GM21528 (cell line): Measurements from ENCODE around the gene TCN2.
"Not testable (repeated sequence)": the region's sequence is repeated elsewhere in the genome, so short reads cannot be mapped to it uniquely, and the experiment has no call there.

Experiments
- ATAC-seq: cut with Tn5 transposase; IDR thresholded peaks from one replicate; pipeline ENCODE4 v1.9.1; 2021; ENCODE audit warnings: mild to moderate bottlenecking, moderate library complexity; ENCODE audit not compliant: unreplicated experiment, low FRiP score

Gene TCN2

DNA sequence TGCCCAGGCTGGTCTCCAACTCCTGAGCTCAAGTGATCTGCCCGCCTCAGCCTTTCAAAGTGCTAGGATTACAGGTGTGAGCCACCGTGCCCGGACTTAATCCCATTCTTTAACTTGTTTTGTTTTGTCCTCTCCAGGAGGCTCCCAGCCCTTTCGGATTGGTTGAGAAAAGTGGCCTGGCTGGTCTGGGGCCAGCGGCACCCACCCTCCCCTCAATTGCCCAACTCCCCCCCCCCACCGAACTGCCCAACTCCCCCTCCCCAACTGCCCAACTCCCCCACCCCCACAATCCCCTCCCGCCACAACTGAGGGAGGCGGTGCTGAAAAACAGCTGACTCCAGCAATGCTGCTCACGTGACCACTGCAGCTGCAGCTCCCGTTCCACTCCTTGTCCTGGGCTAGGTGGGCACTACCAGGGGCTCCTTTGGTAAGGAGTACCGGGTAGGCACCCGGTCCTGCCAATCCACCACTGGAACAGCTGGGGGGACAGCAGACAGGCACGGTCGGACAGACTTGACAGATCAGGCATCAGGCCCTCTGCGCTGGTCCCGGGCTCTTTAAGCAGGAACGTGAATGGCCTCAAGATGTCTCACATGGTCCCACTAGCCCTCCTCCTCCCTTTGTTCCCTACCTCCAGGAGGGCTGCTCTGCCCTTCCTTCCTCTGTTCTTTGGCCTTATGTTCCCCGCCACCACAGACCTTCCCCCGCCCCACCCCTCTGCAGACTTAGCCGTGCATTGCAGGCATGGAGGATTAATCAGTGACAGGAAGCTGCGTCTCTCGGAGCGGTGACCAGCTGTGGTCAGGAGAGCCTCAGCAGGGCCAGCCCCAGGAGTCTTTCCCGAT lies at the start of gene TCN2:
Gene TCN2, plus strand, starts transcription at position 720 of the 845 bp plus-strand sequence. CDS start 158 bp downstream, outside the sequence.
- ATAC-seq: no peak

DNA sequence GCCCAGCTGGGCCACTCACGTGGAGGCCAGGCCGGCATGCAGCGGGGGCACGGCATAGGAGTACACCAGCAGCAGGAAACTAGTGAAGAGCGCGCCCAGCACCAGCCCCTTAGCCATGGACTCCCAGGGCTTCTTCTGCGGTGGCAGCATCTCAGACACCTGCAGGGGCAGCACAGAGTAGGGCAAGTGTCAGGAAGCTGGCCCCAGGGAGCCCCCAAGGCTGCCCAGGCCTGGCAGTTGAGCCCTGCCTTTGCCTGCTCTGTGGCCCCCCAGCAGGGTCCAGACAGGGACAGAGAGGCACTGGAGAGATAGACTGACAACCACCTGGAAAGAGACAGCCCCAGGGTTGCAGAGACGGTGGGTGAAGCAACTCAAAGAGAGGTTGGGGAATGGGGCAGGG lies 49.7 kb upstream of the TCN2 start:
- no peak for ATAC-seq

DNA sequence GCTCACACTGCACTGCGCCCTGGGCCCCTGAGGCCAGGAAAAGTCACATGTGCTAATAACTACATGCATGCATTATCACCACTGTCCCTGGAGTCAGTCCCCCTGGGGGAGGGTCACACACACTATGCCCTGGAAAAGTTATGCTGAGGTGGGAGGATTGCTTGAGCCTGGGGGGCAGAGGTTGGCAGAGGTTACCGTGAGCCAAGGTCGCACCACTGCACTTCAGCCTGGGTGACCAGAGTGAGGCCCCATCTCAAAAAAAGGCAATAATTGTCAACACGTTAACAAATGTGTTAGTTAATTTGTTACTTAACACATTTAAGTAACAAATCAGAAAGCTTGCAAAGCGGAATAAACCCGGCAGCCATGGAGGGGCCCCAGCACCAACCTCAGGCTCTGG lies 47.1 kb upstream of the TCN2 start:
- ATAC-seq: no peak

DNA sequence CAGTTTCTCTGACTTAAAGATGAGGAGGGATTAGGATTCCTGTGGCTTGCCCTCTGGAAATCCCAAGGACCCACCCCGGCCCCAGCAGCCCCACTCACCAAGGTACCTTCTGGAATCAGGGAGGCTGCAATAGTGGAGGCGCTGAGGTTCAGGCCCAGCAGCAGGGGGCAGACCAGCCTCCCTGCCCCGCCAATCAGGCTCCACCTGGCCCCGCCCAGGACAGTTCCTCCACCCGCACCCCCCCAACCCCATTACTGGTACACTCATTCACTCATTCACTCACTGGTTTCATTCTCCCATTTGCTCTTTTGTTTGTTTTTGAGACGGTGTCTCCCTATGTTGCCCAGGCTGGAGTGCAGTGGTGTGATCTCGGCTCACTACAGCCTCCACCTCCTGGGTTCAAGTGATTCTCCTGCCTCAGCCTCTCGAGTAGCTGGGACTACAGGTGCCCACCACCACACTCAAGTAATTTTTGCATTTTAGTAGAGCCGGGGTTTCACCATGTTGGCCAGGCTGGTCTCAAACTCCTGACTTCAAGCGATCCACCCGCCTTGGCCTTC lies 46.3 kb upstream of the TCN2 start:
- not testable (repeated sequence) for ATAC-seq

DNA sequence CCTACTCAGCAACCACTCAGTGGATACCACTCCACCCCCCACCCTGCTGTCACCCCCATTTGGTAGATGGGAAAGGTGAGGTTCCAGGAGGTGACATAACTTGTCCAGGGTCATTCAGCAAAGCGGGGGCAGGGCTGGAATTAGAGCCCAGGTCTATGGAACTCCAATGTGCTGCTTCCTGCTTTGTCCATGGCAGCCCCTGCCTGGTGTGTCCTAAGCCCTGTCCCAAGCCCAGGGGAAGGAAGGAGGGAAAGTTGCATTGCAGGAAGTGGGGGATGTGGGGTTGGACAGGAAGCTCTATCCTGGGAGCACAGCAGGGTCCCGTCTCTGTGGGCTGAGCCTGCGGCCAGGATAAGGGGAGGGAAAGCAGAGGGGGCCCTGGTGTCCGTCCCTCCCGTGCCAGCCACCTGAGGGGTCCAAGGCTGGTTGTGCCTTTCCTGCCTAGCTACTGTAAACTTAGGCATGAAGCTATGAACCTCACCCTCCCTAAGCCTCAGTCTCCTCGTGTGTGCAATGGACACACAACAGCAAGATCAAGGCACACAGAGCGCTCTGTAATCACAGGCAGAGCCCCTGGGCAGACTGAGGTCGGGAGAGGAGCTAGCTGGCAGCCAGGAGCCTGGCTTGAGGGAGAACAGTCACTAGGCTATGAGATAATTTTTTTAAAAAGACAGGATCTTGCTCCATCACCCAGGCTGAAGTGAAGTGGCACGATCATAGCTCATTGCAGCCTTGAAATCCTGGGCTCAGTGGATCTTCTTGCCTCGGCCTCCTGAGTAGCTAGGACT lies 45.4 kb upstream of the TCN2 start:
- no peak for ATAC-seq

DNA sequence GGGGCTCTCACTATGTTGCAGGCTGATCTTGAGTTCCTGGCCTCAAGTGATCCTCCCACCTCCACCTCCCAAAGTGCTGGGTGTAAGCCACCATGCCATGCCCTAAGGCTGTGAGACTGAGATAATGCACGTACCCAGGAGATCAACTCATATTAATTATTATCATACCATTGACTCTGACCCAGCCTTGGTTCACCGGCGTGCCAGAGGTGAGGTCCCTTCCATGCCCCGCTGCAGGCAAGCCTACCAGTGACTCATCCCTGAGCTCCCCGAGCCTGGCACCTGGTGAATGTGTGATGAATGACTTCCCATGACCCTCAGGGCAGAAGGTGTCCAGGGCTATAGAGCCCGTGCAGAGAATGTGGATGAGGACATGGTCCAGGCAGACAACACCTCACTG lies 44.6 kb upstream of the TCN2 start:
- ATAC-seq: no peak

DNA sequence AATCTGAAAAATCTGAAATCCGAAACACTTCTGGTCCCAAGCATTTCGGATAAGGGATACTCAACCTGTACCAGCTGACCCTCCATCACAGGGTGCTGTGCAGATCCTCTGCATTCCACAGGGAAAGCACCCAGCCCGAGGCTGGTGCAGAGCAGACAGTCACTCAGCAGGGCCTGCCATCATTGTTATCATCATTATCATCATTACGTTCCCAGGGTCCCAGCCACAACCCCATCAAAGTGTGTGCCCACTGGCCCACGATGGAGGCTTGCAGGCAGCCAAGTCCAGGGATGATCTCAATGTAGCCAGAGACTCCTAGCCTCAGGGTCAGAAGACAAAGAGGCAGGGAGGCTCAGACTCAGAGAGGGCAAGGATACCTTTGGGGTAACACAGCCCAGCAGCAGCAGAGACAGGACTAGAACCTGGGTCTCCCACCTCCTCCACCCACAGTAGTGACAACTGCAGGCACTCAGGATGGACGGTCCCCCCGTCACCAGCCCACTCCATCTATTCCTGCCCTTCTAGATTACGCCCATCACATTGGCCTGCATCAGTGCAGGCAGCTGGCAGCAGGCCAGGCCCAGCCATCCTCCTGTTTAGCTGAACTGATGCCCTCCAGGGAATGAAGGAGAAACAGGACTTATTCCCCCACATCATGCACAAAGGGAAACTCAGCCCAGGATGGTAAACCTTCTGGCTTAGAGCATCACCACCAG lies 42.8 kb upstream of the TCN2 start:
- ATAC-seq: no peak

DNA sequence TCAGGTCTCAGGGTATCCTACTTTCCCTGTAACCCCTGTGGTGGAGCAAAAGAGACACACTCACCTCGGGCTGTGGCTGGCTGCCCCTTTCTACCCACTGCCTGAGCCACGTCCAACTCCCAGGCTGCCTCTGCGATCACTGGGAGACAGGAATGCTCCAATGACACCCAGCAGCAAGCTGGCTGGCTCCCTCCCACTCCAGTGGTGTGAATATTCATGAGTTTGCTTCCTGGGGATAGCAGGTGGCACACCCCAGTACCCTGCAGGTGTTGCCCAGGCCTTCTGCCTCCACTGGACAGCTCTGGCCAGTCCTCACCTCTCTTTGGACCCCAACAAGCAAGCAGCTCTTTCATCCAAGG lies 42.2 kb upstream of the TCN2 start:
- ATAC-seq: no peak

DNA sequence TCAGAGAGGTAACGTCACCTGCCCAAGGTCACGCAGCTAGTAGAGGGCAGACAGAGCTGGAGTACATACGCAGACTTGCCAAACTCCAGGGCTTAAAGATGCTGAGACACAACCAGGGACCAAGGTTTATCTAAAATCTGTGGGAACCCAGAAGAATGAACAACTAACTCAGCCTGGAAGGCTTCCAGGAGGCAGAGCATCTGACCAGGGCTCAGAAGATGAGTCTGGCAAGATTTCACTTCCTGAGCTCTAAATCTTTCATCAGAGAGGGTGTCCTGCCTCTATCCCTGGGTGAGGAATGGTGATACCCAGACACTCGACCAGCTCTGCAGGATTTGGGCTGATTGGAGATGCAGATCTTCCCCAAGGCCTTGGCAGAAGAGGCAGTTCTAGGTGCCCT lies 41.6 kb upstream of the TCN2 start:
- ATAC-seq: no peak

DNA sequence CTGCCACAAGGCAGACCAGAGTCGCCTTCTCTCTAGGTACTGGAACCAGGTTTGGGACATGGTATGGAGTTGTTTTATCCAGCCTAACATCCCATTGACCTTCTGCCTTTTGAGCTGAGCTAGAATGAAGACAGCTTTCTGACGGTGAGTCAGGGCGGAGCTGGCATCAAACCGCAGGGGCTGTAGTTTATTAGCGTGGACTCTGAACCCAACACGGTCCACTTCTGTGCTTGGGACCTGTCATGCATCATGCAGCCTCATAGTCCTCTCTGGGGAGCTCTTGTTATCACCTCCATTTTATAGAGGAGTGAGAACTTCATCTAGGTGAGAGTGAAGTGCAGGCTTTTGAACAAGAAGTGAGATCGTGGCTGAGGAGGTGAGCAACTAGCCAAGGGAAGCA lies 40.8 kb upstream of the TCN2 start:
- ATAC-seq: no peak

DNA sequence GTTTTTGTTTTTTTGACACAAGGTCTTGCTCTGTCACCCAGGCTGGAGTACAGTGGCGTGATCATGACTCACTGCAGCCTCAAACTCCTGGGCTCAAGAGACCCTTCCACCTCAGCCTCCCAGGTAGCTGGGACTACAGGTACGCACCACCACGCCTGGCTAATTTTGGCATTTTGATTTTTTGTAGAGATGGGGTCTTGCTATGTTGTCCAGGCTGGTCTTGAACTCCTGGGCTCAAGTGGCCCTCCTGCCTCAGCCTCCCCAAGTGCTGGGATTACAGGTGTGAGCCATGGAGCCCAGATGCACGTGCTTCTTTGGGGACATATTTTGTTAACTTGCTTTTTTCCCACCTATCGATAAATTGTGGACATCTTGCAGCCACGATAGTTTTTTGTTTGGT lies 39.7 kb upstream of the TCN2 start:
- ATAC-seq: not testable (repeated sequence)

DNA sequence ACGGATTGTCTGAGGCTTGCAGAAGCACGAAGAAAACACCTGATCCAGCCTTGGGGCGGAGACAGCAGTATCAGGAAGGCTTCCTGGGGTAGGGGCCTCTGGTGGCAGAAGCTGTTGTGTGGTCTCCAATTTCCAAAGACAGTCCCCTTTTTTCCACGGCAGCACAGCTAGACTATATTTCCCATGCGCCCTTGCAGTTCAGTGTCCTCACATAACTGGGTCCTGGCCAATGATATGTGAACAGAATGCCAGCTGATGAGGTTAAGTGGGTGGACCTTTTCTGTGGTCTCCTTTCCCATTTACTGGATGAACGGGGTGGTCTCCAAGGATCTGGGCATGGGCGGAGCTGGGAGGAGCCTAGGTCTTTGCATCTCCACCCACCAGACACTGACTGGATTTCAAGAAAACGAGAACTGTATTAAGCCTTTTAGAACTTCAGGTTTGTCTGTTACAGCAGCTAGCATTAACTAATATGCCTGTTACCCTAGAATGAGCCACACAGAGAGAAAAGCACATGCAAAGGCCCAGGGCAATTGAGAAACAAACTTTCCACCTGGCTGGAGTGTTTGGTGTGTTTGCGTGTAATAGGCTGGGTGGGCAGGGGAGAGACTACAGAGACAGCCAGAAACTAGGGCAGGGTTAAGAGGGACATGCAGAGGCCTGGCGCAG lies 38.7 kb upstream of the TCN2 start:
- ATAC-seq: no peak

DNA sequence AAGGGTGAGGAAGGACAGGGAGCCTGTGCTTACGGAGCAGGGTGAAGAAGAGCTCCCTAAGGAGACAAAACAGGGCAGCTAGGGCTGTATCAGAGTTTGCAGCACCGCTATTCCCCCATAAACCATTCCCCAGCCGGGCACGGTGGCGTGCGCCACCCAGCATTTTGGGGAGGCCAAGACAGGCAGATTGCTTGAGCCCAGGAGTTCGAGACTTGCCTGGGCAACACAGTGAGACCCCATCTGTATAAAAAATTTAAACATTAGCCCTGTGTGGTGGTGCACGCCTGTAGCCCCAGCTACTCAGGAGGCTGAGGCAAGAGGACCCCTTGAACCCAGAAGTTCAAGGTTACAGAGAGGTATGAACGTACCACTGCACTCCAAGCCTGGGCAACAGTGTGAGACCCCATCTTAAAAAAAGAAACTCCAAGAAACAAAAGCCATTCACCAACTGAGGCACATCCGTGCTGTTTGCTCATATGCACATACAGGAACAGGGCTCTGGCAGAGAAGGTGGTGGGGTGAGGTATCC lies 37.2 kb upstream of the TCN2 start:
- ATAC-seq: no peak

DNA sequence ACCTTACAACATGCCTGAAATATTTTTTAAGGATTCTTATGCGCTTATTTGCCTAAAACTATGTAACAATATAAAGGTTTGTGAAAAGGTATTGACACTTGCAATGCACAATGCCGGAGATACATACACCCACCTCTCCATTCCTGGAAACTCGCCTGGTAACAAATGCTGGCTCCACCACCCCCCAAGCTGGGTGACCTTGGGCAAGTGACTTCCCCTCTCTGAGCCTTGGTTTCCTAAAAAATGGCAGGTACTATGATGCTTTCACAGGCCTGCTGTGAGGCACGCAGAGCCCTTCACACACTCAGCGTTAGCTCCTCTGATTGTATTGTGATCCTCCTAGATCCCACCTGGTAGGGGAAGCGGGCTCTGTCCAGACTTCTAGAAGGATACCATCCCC lies 34.8 kb upstream of the TCN2 start:
- ATAC-seq: no peak

DNA sequence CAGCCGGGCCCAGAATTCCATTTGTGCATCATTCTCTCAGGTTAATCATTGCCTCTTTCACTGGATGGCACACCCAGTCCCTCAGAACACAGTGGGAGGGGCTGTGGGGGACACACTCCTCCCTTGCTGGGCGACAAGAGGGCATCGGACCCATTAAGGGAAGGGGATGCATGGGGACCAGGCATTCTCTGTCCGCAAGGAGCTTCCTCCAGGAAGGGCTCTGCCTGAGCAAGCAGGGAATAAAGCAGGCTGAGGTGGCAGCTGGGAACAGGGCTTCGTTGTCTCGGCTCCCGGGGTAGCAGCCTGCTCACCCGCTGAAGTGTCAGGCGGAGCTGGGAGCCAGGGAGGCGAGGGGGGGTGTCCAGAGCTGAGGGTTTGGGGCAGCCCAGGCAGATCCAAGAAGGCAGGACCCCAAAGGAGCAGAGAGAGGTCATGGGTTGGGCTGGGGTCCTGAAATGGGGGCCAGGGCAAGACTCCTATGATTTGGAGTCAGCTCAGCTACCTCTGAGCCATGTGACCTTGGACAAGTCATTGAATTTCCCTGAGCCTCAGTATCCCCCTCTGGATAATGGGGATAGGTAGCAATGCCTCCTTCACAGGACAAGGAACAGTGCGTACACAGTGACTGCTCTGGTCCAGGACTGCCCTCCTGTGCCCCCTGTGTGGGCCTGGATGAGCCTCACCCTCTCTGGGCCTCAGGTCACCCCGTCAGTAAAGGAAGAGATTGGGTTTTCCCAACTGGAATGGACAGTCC lies 34.0 kb upstream of the TCN2 start:
- ATAC-seq: no peak

DNA sequence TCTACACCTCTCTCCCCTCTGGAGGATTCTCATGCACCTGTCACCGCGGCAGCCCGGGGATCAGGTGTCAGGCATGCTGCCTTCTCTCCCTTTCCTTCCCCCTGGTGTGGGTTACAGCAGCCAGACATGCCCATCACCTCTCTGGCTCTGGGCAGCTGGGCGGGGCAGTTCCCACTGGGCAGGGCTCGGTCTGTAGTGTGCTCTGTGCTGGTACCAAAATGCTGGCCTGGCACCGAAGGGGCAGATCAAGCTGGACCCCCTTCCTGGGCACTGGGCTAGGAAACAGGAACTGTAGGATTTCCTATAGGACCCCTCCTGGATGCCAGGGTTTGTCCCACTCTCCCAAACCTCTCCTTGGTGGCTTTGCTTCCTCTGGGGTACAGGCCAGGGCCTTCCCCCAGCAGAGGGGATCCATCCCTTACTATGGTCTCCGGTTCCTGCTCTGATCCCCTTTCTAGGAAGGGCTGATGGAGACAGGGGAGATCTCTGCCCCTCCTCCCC lies 33.3 kb upstream of the TCN2 start:
- no peak for ATAC-seq

DNA sequence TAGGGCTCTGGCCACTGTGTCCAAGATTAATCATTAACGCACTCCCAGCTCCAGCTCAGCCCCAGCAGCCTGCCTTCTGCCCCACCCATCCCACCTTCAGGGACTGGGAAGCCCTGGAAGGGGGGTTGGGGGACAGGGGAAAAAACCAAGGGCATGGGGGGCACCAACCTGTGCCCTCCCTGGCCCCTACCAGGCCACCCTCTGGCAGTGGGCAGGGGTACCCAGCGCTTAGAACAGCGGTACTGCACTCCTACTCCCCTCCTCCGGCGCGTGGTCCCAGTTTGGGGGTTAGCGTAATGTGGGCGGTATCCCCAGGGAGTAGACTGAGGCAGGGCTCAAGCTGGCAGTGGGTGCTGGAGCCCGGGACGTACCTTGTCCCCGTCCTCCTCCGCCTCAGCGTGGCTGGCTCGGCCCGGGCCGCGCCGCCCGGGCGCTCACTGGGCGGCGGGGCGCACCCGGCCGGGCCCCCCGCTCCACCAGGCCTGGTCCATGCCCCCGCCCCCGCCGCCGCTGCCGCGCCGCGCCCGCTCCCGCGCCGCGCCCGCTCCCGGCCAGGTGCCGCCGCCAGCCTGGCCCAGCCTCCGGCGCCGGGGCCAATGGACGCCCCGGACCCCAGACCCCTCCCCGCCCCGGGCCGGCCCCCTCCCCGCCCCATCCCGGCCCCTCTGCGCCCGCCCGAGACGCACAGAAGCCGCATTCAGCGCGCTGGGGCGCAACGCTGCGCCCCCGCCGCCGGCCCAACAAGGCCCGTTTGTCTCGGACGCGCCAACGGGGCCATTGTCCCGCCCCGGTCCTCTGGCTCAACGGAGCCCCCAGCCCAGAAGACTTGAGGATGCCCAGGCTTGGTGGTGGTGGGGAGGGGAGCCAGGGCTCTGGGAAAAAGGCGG lies 32.6 kb upstream of the TCN2 start, which contains the start of gene GAL3ST1:
Gene GAL3ST1, minus strand, starts transcription at position 571 of the 887 bp plus-strand sequence. CDS start 17,273 bp downstream, outside the sequence.
- no peak for ATAC-seq

DNA sequence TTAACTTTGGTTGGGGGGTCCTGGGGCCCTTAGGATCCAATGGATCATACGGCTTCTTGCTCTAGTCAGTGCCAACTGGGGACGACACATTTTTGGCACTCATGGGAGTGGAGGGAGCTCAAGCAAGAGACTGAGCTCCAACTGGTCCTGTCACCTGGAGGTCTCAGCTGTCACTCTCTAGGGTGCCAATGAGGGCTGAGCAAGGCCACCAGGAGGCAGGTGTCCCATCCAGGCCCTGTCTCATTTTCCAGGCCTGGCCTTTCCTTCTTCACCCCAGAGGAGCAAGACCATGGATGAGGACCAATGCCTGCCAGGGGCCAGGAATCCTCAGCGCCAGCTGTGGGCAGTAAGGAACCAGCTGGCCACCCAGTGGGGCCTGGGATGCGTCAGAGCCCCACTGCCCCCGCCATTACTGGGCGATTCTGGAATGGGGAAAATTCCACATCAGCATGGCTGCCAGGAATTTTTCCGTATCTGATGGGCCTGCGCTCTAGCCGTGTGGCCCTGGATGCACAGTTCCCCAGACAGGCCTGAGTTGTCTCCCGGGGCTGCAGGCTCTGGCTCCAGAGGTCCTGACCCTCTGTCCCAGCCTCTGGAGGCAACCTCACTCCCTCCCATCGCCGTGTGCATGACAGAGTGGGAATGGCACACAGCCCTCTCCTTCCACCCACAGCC lies 31.8 kb upstream of the TCN2 start:
- ATAC-seq: no peak
